Liver (tissue), 9 donors: Measurements from ENCODE around the gene CCDC51. TPM values are rescaled to one million over a fixed set of nuclear protein-coding genes. Genes with fewer than 3 reads are reported as not detected.

ENCODE experiments used
- DNase-seq: peaks from one replicate; pipeline ENCODE4 v3.0.0-alpha.2; 2017; ENCODE audit warnings: low spot score
- H3K27ac ChIP-seq, 2 donors: one replicate each; pipeline ENCODE4 v1.7.0; 2013; ENCODE audit warnings: inconsistent platforms in 2 of 2, low read length in 2 of 2, control low read depth in 1 of 2, low read depth in 1 of 2, mild to moderate bottlenecking in 1 of 2
- H3K27me3 ChIP-seq, 4 donors: one replicate each; pipeline versions ENCODE4 v1.6.1 to v1.7.0; 2013; ENCODE audit warnings: low read length in 3 of 4, inconsistent platforms in 1 of 4, mild to moderate bottlenecking in 1 of 4, moderate library complexity in 1 of 4; ENCODE audit not compliant: control insufficient read depth in 4 of 4, insufficient read depth in 4 of 4
- H3K36me3 ChIP-seq, 4 donors: one replicate each; pipeline versions ENCODE4 v1.6.1 to v1.7.0; 2013; ENCODE audit warnings: low read length in 3 of 4, mild to moderate bottlenecking in 3 of 4, low read depth in 1 of 4, moderate library complexity in 1 of 4; ENCODE audit not compliant: control insufficient read depth in 4 of 4, insufficient read depth in 3 of 4
- H3K4me1 ChIP-seq, 4 donors: one replicate each; pipeline versions ENCODE4 v1.6.1 to v1.7.0; 2013; ENCODE audit warnings: low read length in 3 of 4, mild to moderate bottlenecking in 3 of 4, moderate library complexity in 1 of 4; ENCODE audit not compliant: control insufficient read depth in 4 of 4, insufficient read depth in 4 of 4
- H3K4me3 ChIP-seq, 3 donors: one replicate each; pipeline versions ENCODE4 v1.6.1 to v1.7.0; 2013; ENCODE audit warnings: low read length in 3 of 3, control low read depth in 1 of 3, low read depth in 1 of 3, mild to moderate bottlenecking in 1 of 3
- H3K9ac ChIP-seq, 2 donors: one replicate each; pipeline ENCODE4 v1.7.0; 2013; ENCODE audit warnings: low read length in 2 of 2, mild to moderate bottlenecking in 2 of 2, moderate library complexity in 2 of 2, control low read depth in 1 of 2, low read depth in 1 of 2
- H3K9me3 ChIP-seq, 4 donors: one replicate each; pipeline versions ENCODE4 v1.6.1 to v1.7.0; 2013; ENCODE audit warnings: low read length in 3 of 4; ENCODE audit not compliant: control insufficient read depth in 4 of 4
- ATF3 ChIP-seq: IDR thresholded peaks from 2 replicates; pipeline ENCODE4 v1.6.1; 2016; ENCODE audit warnings: antibody characterized with exemption
- CTCF ChIP-seq: fragments of 150-350 bp; IDR thresholded peaks from 2 replicates; pipeline ENCODE4 v1.5.1; 2017; ENCODE audit warnings: improper control_type of control experiment, low read depth, low read length; ENCODE audit not compliant: missing input control
- EGR1 ChIP-seq, 2 donors: IDR thresholded peaks; 2 replicates each; pipeline ENCODE4 v1.6.1; 2016 to 2018; ENCODE audit warnings: antibody characterized with exemption in 2 of 2, low read depth in 2 of 2
- FOXA1 ChIP-seq: IDR thresholded peaks from 2 replicates; pipeline ENCODE4 v1.6.1; 2016; ENCODE audit warnings: antibody characterized with exemption
- FOXA2 ChIP-seq: IDR thresholded peaks from 2 replicates; pipeline ENCODE4 v1.6.1; 2016; ENCODE audit warnings: antibody characterized with exemption
- GABPA ChIP-seq, 2 donors: IDR thresholded peaks in 1 of 2; conservative IDR thresholded peaks in 1 of 2; 2 replicates each; pipeline ENCODE4 v1.6.1; 2016; ENCODE audit warnings: antibody characterized with exemption in 2 of 2, mild to moderate bottlenecking in 1 of 2, moderate library complexity in 1 of 2
- HNF4A ChIP-seq, 2 donors: conservative IDR thresholded peaks; 2 replicates each; pipeline ENCODE4 v1.6.1; 2016; ENCODE audit warnings: antibody characterized with exemption in 2 of 2, mild to moderate bottlenecking in 2 of 2
- HNF4G ChIP-seq: IDR thresholded peaks from 2 replicates; pipeline ENCODE4 v1.6.1; 2016; ENCODE audit warnings: antibody characterized with exemption
- JUND ChIP-seq, 2 donors: IDR thresholded peaks; 2 replicates each; pipeline ENCODE4 v1.6.1; 2016; ENCODE audit warnings: antibody characterized with exemption in 2 of 2
- NR2F2 ChIP-seq: IDR thresholded peaks from 2 replicates; pipeline ENCODE4 v1.6.1; 2016; ENCODE audit warnings: antibody characterized with exemption
- RAD21 ChIP-seq, 2 donors: IDR thresholded peaks; 2 replicates each; pipeline ENCODE4 v1.6.1; 2016; ENCODE audit warnings: antibody characterized with exemption in 2 of 2, mild to moderate bottlenecking in 2 of 2
- REST ChIP-seq: IDR thresholded peaks from 2 replicates; pipeline ENCODE4 v1.6.1; 2016; ENCODE audit warnings: antibody characterized with exemption, mild to moderate bottlenecking
- RXRA ChIP-seq, 2 donors: IDR thresholded peaks; 2 replicates each; pipeline ENCODE4 v1.6.1; 2017 to 2018; ENCODE audit warnings: antibody characterized with exemption in 2 of 2, mild to moderate bottlenecking in 1 of 2
- SP1 ChIP-seq: IDR thresholded peaks from 2 replicates; pipeline ENCODE4 v1.6.1; 2018; ENCODE audit warnings: antibody characterized with exemption, mild to moderate bottlenecking
- TAF1 ChIP-seq: conservative IDR thresholded peaks from 2 replicates; pipeline ENCODE4 v1.6.1; 2016; ENCODE audit warnings: antibody characterized with exemption, mild to moderate bottlenecking
- YY1 ChIP-seq: IDR thresholded peaks from 2 replicates; pipeline ENCODE4 v1.6.1; 2016; ENCODE audit warnings: antibody characterized with exemption, mild to moderate bottlenecking
- WGBS: extraction: QIAGEN DNeasy Blood & Tissue Kit; methylation state at CpG from one replicate; pipeline ENCODE4 v1.1.7; 2013; 5-methylcytosine and 5-hydroxymethylcytosine counted together
- polyA plus RNA-seq, 2 donors: library from polyadenylated mRNA; stranded (reverse) in 1 of 2; unstranded in 1 of 2; fragments of 200-250 nt in 1 of 2; fragments of >200 nt in 1 of 2; fragmentation: Nextera tagmentation in 1 of 2; extraction: Ambion mirVana in 1 of 2; gene quantifications; one replicate each; pipeline versions ENCODE4 v1.2.1 to v1.2.3, GENCODE V29; 2013 to 2015
- total RNA-seq, 2 donors: library from RNA; depleted of rRNA; stranded (reverse); fragments of >200 nt; gene quantifications; one replicate each; pipeline ENCODE4 v1.2.3, GENCODE V29; 2014
- TF ChIP-seq, protein P1 (sequence below): IDR thresholded peaks from 2 replicates; pipeline ENCODE4 v1.6.1; 2016; ENCODE audit warnings: antibody characterized with exemption
- TF ChIP-seq, protein P2 (sequence below): IDR thresholded peaks from 2 replicates; pipeline ENCODE4 v1.6.1; 2016; ENCODE audit warnings: antibody characterized with exemption
- donor health status: healthy.
- donor health status: healthy.
- donor health status: healthy.
- donor health status: healthy.
- donor health status: healthy.

Gene CCDC51
- total and polyA plus RNA-seq, 4 donors, result 7.9 to 13.7 (median 11.0) TPM

- Histone ChIP-seq H3K27ac (peak overlapping the region in 1 of 2 donors; percentile 6), H3K9ac (no peak overlapping the region), H3K36me3 (peaks cover 14 to 68% (median 34%) of the 10 kb centered on the region in 4 donors), H3K4me3 (no peak overlapping the region), H3K4me1 (no peaks in the 10 kb centered on the region), H3K27me3 (no peaks in the 10 kb centered on the region), H3K9me3 (no peaks in the 10 kb centered on the region)
- no peak for DNase-seq
- WGBS, result 69% methylated on average over 21 of the region's 21 CpGs
- TF ChIP-seq GABPA (IDR thresholded peaks at IDR 0.05 in 1 of 2, conservative IDR thresholded peaks at IDR 0.05 in 1 of 2), result no peak
- no peak for TF ChIP-seq JUND (IDR thresholded peaks at IDR 0.05)
- TF ChIP-seq RAD21 (IDR thresholded peaks at IDR 0.05), result no peak
- TF ChIP-seq, protein P1, sequence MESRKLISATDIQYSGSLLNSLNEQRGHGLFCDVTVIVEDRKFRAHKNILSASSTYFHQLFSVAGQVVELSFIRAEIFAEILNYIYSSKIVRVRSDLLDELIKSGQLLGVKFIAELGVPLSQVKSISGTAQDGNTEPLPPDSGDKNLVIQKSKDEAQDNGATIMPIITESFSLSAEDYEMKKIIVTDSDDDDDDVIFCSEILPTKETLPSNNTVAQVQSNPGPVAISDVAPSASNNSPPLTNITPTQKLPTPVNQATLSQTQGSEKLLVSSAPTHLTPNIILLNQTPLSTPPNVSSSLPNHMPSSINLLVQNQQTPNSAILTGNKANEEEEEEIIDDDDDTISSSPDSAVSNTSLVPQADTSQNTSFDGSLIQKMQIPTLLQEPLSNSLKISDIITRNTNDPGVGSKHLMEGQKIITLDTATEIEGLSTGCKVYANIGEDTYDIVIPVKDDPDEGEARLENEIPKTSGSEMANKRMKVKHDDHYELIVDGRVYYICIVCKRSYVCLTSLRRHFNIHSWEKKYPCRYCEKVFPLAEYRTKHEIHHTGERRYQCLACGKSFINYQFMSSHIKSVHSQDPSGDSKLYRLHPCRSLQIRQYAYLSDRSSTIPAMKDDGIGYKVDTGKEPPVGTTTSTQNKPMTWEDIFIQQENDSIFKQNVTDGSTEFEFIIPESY, result no peak
- TF ChIP-seq FOXA1, result no peak
- TF ChIP-seq SP1, result no peak
- no peak for TF ChIP-seq HNF4A (conservative IDR thresholded peaks at IDR 0.05)
- no peak for TF ChIP-seq EGR1 (IDR thresholded peaks at IDR 0.05; ENCODE audit: low read depth in 2 of 2)
- TF ChIP-seq REST, result no peak
- TF ChIP-seq CTCF, result no peak
- no peak for TF ChIP-seq FOXA2
- no peak for TF ChIP-seq ATF3
- TF ChIP-seq YY1, result no peak
- no peak for TF ChIP-seq TAF1
- TF ChIP-seq, protein P2, sequence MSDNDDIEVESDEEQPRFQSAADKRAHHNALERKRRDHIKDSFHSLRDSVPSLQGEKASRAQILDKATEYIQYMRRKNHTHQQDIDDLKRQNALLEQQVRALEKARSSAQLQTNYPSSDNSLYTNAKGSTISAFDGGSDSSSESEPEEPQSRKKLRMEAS, result no peak
- TF ChIP-seq HNF4G, result no peak
- TF ChIP-seq NR2F2, result no peak
- no peak for TF ChIP-seq RXRA (IDR thresholded peaks at IDR 0.05)
Measured at GRCh38 chr3:48404440-48405342, 35.2 kb downstream of the CCDC51 start.
